Glutamatergic neuron (in vitro differentiated cells): ENCODE data around the gene NOP9. TPM values are rescaled to one million over a fixed set of nuclear protein-coding genes. Genes with fewer than 3 reads are reported as not detected.

Experiments used
- DNase-seq: peaks from one replicate; pipeline ENCODE4 v3.0.0; 2022
- H3K27ac Mint-ChIP-seq: one replicate; pipeline ENCODE4 v1.8.0; 2020; ENCODE audit warnings: mild to moderate bottlenecking, mixed read lengths, inconsistent platforms; ENCODE audit not compliant: unreplicated experiment
- H3K27me3 Mint-ChIP-seq: one replicate; pipeline ENCODE4 v1.8.0; 2020; ENCODE audit warnings: mild to moderate bottlenecking, moderate library complexity, mixed read lengths, inconsistent platforms; ENCODE audit not compliant: unreplicated experiment
- H3K36me3 Mint-ChIP-seq: one replicate; pipeline ENCODE4 v1.8.0; 2020; ENCODE audit warnings: mild to moderate bottlenecking, mixed read lengths, inconsistent platforms; ENCODE audit not compliant: unreplicated experiment
- H3K4me1 Mint-ChIP-seq: one replicate; pipeline ENCODE4 v1.8.0; 2020; ENCODE audit warnings: mild to moderate bottlenecking, low read depth, mixed read lengths, inconsistent platforms; ENCODE audit not compliant: unreplicated experiment
- H3K4me3 Mint-ChIP-seq: one replicate; pipeline ENCODE4 v1.8.0; 2020; ENCODE audit warnings: mild to moderate bottlenecking, mixed read lengths, inconsistent platforms; ENCODE audit not compliant: unreplicated experiment
- H3K9me3 Mint-ChIP-seq: one replicate; pipeline ENCODE4 v1.8.0; 2020; ENCODE audit warnings: mild to moderate bottlenecking, moderate library complexity, mixed read lengths, inconsistent platforms; ENCODE audit not compliant: unreplicated experiment
- CTCF ChIP-seq: fragments of 200-600 bp; sonication (generic); IDR thresholded peaks from one replicate; pipeline ENCODE4 v1.5.0; 2021; ENCODE audit not compliant: partially characterized antibody, unreplicated experiment
- total RNA-seq: library from RNA; stranded (reverse); fragmentation: NEBNext Ultra II Directional; extraction: Animal tissue kit (Norgen Biotek cat#: 25700); gene quantifications from one replicate; pipeline ENCODE4 v1.2.1, GENCODE V29; 2021; ENCODE audit not compliant: unreplicated experiment

The NOP9 gene
- total RNA-seq, 1 donor from 2014 or later = 29.2 TPM

DNA sequence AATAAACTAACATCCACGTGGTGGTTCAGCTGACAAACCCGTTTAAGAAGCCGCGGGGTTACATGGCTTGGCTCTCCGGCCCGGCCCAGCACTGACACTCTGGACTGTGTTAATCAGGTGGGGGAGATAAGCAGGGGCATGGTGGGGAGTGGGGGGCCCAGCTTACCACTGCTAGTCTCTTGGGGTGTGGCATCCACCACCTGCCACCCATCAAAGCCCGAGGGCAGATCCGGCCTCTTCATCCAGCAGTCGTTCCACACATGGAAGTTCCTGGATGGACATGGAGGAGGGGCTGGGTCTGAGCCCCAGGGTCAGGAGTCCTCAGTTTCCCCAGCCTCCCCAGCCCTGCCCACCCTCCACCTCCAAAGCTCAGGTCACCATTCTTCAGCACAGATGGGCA is 41.5 kb upstream of the NOP9 start:
- H3K4me3 Mint-ChIP-seq = no peak overlapping the region
- no peaks in the 10 kb centered on the region for H3K36me3 Mint-ChIP-seq
- DNase-seq = no peak
- H3K4me1 Mint-ChIP-seq = no peaks in the 10 kb centered on the region
- peaks cover 1% of the 10 kb centered on the region for H3K9me3 Mint-ChIP-seq
- H3K27ac Mint-ChIP-seq = no peak overlapping the region
- TF ChIP-seq CTCF = no peak
- peaks cover 10% of the 10 kb centered on the region for H3K27me3 Mint-ChIP-seq

DNA sequence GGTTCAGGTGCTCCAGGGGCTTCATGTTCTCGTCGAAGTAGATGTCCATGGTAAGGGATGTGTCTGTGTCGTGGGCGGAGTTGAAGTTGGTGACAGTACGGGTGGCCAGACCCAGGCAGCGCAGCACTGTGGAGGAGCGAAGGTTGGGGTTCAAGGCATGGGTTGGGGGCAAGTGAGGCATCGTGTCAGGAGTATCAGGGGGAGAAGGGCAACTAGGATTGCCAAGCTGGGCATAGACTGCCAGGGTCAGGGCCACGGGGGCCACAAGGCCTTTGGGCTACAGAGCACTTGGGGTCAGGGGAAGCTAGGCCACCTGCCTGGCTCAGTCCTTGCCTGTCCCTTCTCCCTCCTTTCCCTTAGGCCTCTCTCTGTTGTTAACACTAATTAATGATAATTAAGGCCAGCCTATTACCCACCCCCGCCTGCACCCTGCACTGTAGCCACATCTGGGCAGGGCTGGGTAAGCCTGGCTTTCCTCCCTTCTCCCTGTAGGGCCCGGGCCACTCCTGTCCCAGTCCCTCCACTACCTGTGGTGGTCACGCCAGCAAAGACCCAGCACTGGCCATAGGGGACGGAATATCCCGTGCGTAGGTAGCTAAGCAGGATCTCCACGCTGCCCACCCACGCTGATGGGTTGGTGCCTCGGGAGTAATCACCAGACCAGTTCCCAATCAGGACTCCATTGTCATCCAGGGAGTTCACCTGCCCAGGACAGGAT is 40.9 kb upstream of the NOP9 start:
- Mint-ChIP-seq H3K27me3 (peaks cover 10% of the 10 kb centered on the region), H3K4me3 (no peak overlapping the region), H3K9me3 (peaks cover 1% of the 10 kb centered on the region), H3K27ac (no peak overlapping the region), H3K36me3 (no peaks in the 10 kb centered on the region), H3K4me1 (no peaks in the 10 kb centered on the region)
- DNase-seq = no peak
- TF ChIP-seq CTCF = no peak

- H3K27me3 Mint-ChIP-seq = peaks cover 8% of the 10 kb centered on the region
- H3K4me3 Mint-ChIP-seq = no peak overlapping the region
- DNase-seq = no peak
- no peaks in the 10 kb centered on the region for H3K4me1 Mint-ChIP-seq
- no peak overlapping the region for H3K27ac Mint-ChIP-seq
- peaks cover 1% of the 10 kb centered on the region for H3K9me3 Mint-ChIP-seq
- H3K36me3 Mint-ChIP-seq = no peaks in the 10 kb centered on the region
- TF ChIP-seq CTCF = no peak
These were observed 40.2 kb upstream of the NOP9 start for GRCh38 chr14:24259282-24260025.

DNA sequence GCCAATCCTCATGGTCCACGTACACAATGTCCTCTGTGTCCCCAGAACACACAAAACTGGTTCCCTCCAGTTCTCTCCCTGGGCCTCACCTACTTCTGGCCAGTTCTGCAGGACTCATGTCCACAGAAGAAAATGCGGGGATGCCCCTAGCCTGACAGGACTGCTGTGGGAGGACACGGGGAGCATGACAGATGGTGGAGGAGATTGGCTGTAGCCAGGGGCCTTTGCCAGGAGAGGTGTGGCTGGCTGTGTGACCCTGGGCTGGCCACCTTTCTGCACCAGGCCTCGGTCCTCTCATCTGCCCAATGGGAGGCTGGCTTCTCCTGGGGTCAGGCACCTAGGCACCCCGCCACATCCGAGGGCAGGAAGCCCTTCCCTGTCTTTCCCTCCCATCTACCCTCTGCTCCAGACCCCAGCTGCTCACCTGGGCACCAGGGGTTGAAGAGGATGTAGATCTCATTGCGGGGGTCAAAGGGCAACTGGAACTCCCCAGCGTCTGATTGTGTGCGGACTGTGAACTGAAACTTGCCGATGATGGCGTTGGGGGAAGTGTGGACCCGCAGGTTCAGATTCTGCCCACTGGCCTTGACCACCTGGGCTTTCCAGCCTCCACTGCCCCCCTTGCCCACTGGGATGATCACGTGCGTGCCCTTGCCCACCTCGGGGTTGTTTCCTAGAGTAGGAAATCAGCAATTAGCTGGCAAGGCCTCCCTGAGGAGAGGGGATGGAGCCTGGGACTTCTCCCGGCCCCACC is 39.4 kb upstream of the NOP9 start:
- H3K27ac Mint-ChIP-seq = no peak overlapping the region
- no peak for TF ChIP-seq CTCF
- H3K27me3 Mint-ChIP-seq = peaks cover 8% of the 10 kb centered on the region
- H3K9me3 Mint-ChIP-seq = peaks cover 1% of the 10 kb centered on the region
- DNase-seq = no peak
- H3K4me1 Mint-ChIP-seq = no peaks in the 10 kb centered on the region
- H3K4me3 Mint-ChIP-seq = no peak overlapping the region
- H3K36me3 Mint-ChIP-seq = no peaks in the 10 kb centered on the region
